GM21423 (cell line): ENCODE measurements around the gene ZNFX1.

ENCODE experiments used
- ATAC-seq: cut with Tn5 transposase; IDR thresholded peaks from one replicate; pipeline ENCODE4 v1.9.1; 2021; ENCODE audit warnings: mild to moderate bottlenecking, moderate library complexity; ENCODE audit not compliant: unreplicated experiment

The ZNFX1 gene

GRCh38 chr20:49293122-49293521 lies 15.3 kb upstream of the ZNFX1 start:
- no peak for ATAC-seq

GRCh38 chr20:49292010-49292409 lies 14.2 kb upstream of the ZNFX1 start:
- ATAC-seq = no peak

- no peak for ATAC-seq
Observed at GRCh38 chr20:49291200-49291599, 13.3 kb upstream of the ZNFX1 start.

GRCh38 chr20:49290608-49291191 lies 12.8 kb upstream of the ZNFX1 start:
- ATAC-seq = no peak

- ATAC-seq = no peak
Observed at GRCh38 chr20:49288784-49289696, 11.2 kb upstream of the ZNFX1 start.

- no peak for ATAC-seq
Observed at GRCh38 chr20:49288250-49288751, 10.4 kb upstream of the ZNFX1 start.

GRCh38 chr20:49287555-49288249 lies 9.8 kb upstream of the ZNFX1 start:
- ATAC-seq = no peak

GRCh38 chr20:49286689-49287551 lies 9.1 kb upstream of the ZNFX1 start:
- no peak for ATAC-seq

- no peak for ATAC-seq
Observed at GRCh38 chr20:49285813-49286494, 8.1 kb upstream of the ZNFX1 start.

- no peak for ATAC-seq
Observed at GRCh38 chr20:49285233-49285668, 7.4 kb upstream of the ZNFX1 start.

GRCh38 chr20:49284818-49285217 lies 7.0 kb upstream of the ZNFX1 start:
- ATAC-seq = no peak

GRCh38 chr20:49283703-49284625 lies 6.1 kb upstream of the ZNFX1 start:
- no peak for ATAC-seq

- ATAC-seq = no peak
Observed at GRCh38 chr20:49283176-49283702, 5.4 kb upstream of the ZNFX1 start.

GRCh38 chr20:49282584-49283171 lies 4.8 kb upstream of the ZNFX1 start:
- ATAC-seq = no peak

- no peak for ATAC-seq
Observed at GRCh38 chr20:49281913-49282467, 4.1 kb upstream of the ZNFX1 start.

- ATAC-seq = no peak
Observed at GRCh38 chr20:49281059-49281912, 3.4 kb upstream of the ZNFX1 start.

- ATAC-seq = no peak
Observed at GRCh38 chr20:49280463-49281058, 2.7 kb upstream of the ZNFX1 start.
